ENCODE data around the gene KRTAP1-5. TPM values are rescaled to one million over a fixed set of nuclear protein-coding genes. Genes with fewer than 3 reads are reported as not detected.

KRTAP1-5 gene
- total and polyA plus RNA-seq, 10 of the 15 experiments (the other 5 are each of a cell fraction or from before 2014, with no cell fraction given) = not detected

- Histone ChIP-seq H3K27ac (ENCODE audit: control insufficient read depth, insufficient read depth) (no peak overlapping the region), H3K9me3 (replicated peaks; ENCODE audit: control insufficient read depth, insufficient read depth, low read length) (no peaks in the 10 kb centered on the region), H2AFZ (ENCODE audit: control insufficient read depth, low read depth, low read length) (no peak overlapping the region), H3K36me3 (ENCODE audit: control insufficient read depth in 2 of 2, insufficient read depth in 2 of 2, low read length in 1 of 2) (no peaks in the 10 kb centered on the region), H3K4me2 (ENCODE audit: control insufficient read depth, insufficient read depth) (no peak overlapping the region), H3K79me2 (ENCODE audit: control insufficient read depth, insufficient read depth, low read length) (no peaks in the 10 kb centered on the region), H4K20me1 (ENCODE audit: control insufficient read depth, insufficient read depth) (no peaks in the 10 kb centered on the region), H3K4me3 (no peak overlapping the region), H3K27me3 (replicated peaks in 1 of 2; ENCODE audit: control insufficient read depth in 2 of 2, insufficient read depth in 2 of 2, low read length in 1 of 2) (no peaks in the 10 kb centered on the region; a peak in 1 of 4 replicates), H3K4me1 (ENCODE audit: control insufficient read depth, insufficient read depth, low read length) (no peaks in the 10 kb centered on the region), H3K9ac (ENCODE audit: control insufficient read depth, insufficient read depth, low read length) (no peak overlapping the region)
- FAIRE-seq = no peak
- BruUV-seq (replicated peaks) = no TSS peak
- in situ Hi-C loops (cut with MboI) (no loop called here), intact Hi-C loops (cut with micrococcal nuclease; ENCODE audit: unreplicated experiment) (no loop called here)
- ChIA-PET RAD21 (ENCODE audit: unreplicated experiment) (no interaction called here), CTCF (no interaction called here), POLR2A (no interaction called here), SMC1A (ENCODE audit: uncharacterized antibody, unreplicated experiment) (interaction anchor here (0.9 kb wide), 1 partner anchor 16 kb away, joined by 3 read pairs; no protein-coding TSS in a partner anchor)
- no peak for ATAC-seq
- TF ChIP-seq IRF3 (IDR thresholded peaks at IDR 0.05) (no peak), CEBPZ (IDR thresholded peaks at IDR 0.05; ENCODE audit: low read depth, low read length) (no peak), MAX (IDR thresholded peaks at IDR 0.05; ENCODE audit: low read depth, low read length) (no peak), CTCF (IDR thresholded peaks at IDR 0.05 in 2 of 3, conservative IDR thresholded peaks at IDR 0.05 in 1 of 3; ENCODE audit: control insufficient read depth in 2 of 3, extremely low read depth in 1 of 3, insufficient read depth in 1 of 3, low read depth in 3 of 3, low read length in 3 of 3) (no peak), JUND (IDR thresholded peaks at IDR 0.05; ENCODE audit: low read depth, low read length) (no peak), NFXL1 (IDR thresholded peaks at IDR 0.05; ENCODE audit: borderline replicate concordance) (no peak), NR2F1 (conservative IDR thresholded peaks at IDR 0.05) (no peak), SMAD5 (IDR thresholded peaks at IDR 0.05; ENCODE audit: low read depth) (no peak), NFYB (IDR thresholded peaks at IDR 0.05; ENCODE audit: insufficient read depth, low read depth, low read length) (no peak), STAT3 (IDR thresholded peaks at IDR 0.05; ENCODE audit: low read depth, low read length) (no peak), ZNF274 (IDR thresholded peaks at IDR 0.05; ENCODE audit: insufficient read depth, insufficient read length) (no peak), MTA2 (IDR thresholded peaks at IDR 0.05; ENCODE audit: low read depth) (no peak), NFYA (IDR thresholded peaks at IDR 0.05; ENCODE audit: borderline replicate concordance, low read depth, low read length) (no peak)
- no peak for DNase-seq (ENCODE audit: low read depth, low spot score)
These were observed 25.6 kb upstream of the KRTAP1-5 start for GRCh38 chr17:41052566-41052965.

Data from GM12878 (cell line).